H1 (cell line): ENCODE data around the gene MBNL2. TPM values are rescaled to one million over a fixed set of nuclear protein-coding genes. Genes with fewer than 3 reads are reported as not detected.

ENCODE experiments used
- CTCF ChIA-PET: fragments of 300-600 bp; sonication (Branson Sonifier 250); formaldehyde crosslinking; loops from one replicate; lab custom pipeline; 2021; ENCODE audit not compliant: partially characterized antibody; lab: Charles Lee
- POLR2A ChIA-PET: fragments of 300-600 bp; sonication (Branson Sonifier 250); formaldehyde crosslinking; loops from one replicate; lab custom pipeline; 2021; ENCODE audit warnings: inconsistent platforms; ENCODE audit not compliant: partially characterized antibody; lab: Charles Lee
- DNase-seq, 2 experiments: peaks; one replicate each; pipeline versions ENCODE4 v3.0.0 to v3.0.0-alpha.2; 2010 to 2022; ENCODE audit warnings: low spot score in 2 of 2, low read depth in 1 of 2, mixed read lengths in 1 of 2
- FAIRE-seq: peaks from 2 replicates; lab custom pipeline; 2011; peaks lifted over from hg19 to GRCh38; lab: Jason Lieb, UNC
- H2AFZ ChIP-seq: 2 replicates; pipeline ENCODE4 v1.8.1; 2012; ENCODE audit warnings: low read length, inconsistent platforms
- H2AK5ac ChIP-seq: 2 replicates; pipeline ENCODE4 v1.6.1; 2013; ENCODE audit warnings: low read depth, low read length
- H2BK120ac ChIP-seq: replicated peaks from 2 replicates; pipeline ENCODE3; 2013; ENCODE audit warnings: low read depth, low read length, inconsistent platforms
- H2BK12ac ChIP-seq: 2 replicates; pipeline ENCODE4 v1.6.1; 2013; ENCODE audit warnings: low read depth, low read length
- H2BK15ac ChIP-seq: 2 replicates; pipeline ENCODE4 v1.6.1; 2013; ENCODE audit warnings: low read length
- H2BK20ac ChIP-seq: 2 replicates; pipeline ENCODE4 v1.6.1; 2013; ENCODE audit warnings: low read length
- H2BK5ac ChIP-seq: 2 replicates; pipeline ENCODE4 v1.6.1; 2013; ENCODE audit warnings: low read depth, low read length
- H3K14ac ChIP-seq: 2 replicates; pipeline ENCODE4 v1.6.1; 2013; ENCODE audit warnings: inconsistent platforms; ENCODE audit not compliant: insufficient read length
- H3K18ac ChIP-seq: 2 replicates; pipeline ENCODE4 v1.6.1; 2013; ENCODE audit warnings: low read length; ENCODE audit errors: extremely low read depth
- H3K23ac ChIP-seq: 2 replicates; pipeline ENCODE4 v1.6.1; 2013; ENCODE audit warnings: inconsistent platforms; ENCODE audit not compliant: insufficient read length
- H3K23me2 ChIP-seq: 2 replicates; pipeline ENCODE4 v1.6.1; 2013; ENCODE audit warnings: low read depth, low read length
- H3K27ac ChIP-seq: 2 replicates; pipeline ENCODE4 v1.6.1; 2011; ENCODE audit warnings: low read depth, low read length, inconsistent platforms
- H3K27me3 ChIP-seq, 4 experiments: replicated peaks in 1 of 4; 1 replicate in 1 of 4; 2 replicates in 3 of 4; pipeline versions ENCODE4 v1.6.1 to v1.8.1; 2011 to 2013; ENCODE audit warnings: low read length in 3 of 4, mild to moderate bottlenecking in 3 of 4, inconsistent platforms in 2 of 4, mixed read lengths in 2 of 4, moderate library complexity in 1 of 4; ENCODE audit not compliant: control insufficient read depth in 3 of 4, insufficient read depth in 3 of 4; ENCODE audit errors: extremely low read depth in 1 of 4
- H3K36me3 ChIP-seq, 4 experiments: 2 replicates each; pipeline versions ENCODE4 v1.6.1 to v1.8.1; 2011 to 2013; ENCODE audit warnings: mild to moderate bottlenecking in 4 of 4, low read length in 3 of 4, moderate library complexity in 2 of 4, control low read depth in 1 of 4, inconsistent platforms in 1 of 4; ENCODE audit not compliant: insufficient read depth in 4 of 4, control insufficient read depth in 2 of 4
- H3K4ac ChIP-seq: replicated peaks from 2 replicates; pipeline ENCODE3; 2013; ENCODE audit warnings: low read length, low read depth, mixed read lengths, inconsistent platforms; ENCODE audit not compliant: insufficient read length
- H3K4me1 ChIP-seq, 4 experiments: replicated peaks in 1 of 4; 1 replicate in 1 of 4; 2 replicates in 3 of 4; pipeline versions ENCODE4 v1.6.1 to v1.8.1; 2011 to 2013; ENCODE audit warnings: low read length in 3 of 4, inconsistent platforms in 2 of 4, mixed read lengths in 1 of 4; ENCODE audit not compliant: insufficient read depth in 4 of 4, control insufficient read depth in 3 of 4
- H3K4me2 ChIP-seq, 2 experiments: 2 replicates each; pipeline versions ENCODE4 v1.6.1 to v1.8.1; 2011 to 2013; ENCODE audit warnings: low read depth in 2 of 2, low read length in 2 of 2, control low read depth in 1 of 2, inconsistent platforms in 1 of 2, mild to moderate bottlenecking in 1 of 2; ENCODE audit not compliant: insufficient read depth in 1 of 2
- H3K4me3 ChIP-seq, 4 experiments: fragments of 200-600, 300-600 bp in 1 of 4; sonication (generic), shearing (Covaris generic), sonication (Bioruptor Twin) in 1 of 4; 2 replicates each; pipeline versions ENCODE4 v1.5.1 to v1.8.1; 2011 to 2016; ENCODE audit warnings: low read length in 4 of 4, low read depth in 3 of 4, control low read depth in 2 of 4, inconsistent platforms in 2 of 4, mild to moderate bottlenecking in 2 of 4, mixed read lengths in 1 of 4, moderate library complexity in 1 of 4; ENCODE audit not compliant: insufficient read depth in 2 of 4; ENCODE audit errors: extremely low read depth in 1 of 4
- H3K56ac ChIP-seq: replicated peaks from 2 replicates; pipeline ENCODE3; 2013; ENCODE audit warnings: low read depth, mild to moderate bottlenecking, mixed read lengths, low read length, inconsistent platforms; ENCODE audit not compliant: insufficient read length
- H3K79me1 ChIP-seq: 2 replicates; pipeline ENCODE4 v1.6.1; 2013; ENCODE audit warnings: low read depth, low read length, control low read depth
- H3K79me2 ChIP-seq, 2 experiments: 2 replicates each; pipeline versions ENCODE4 v1.6.1 to v1.8.1; 2012 to 2013; ENCODE audit warnings: low read length in 2 of 2, mild to moderate bottlenecking in 2 of 2, inconsistent platforms in 1 of 2; ENCODE audit not compliant: insufficient read depth in 2 of 2, control insufficient read depth in 1 of 2
- H3K9ac ChIP-seq, 4 experiments: replicated peaks in 1 of 4; 1 replicate in 1 of 4; 2 replicates in 3 of 4; pipeline versions ENCODE4 v1.6.1 to v1.8.1; 2011 to 2013; ENCODE audit warnings: low read depth in 3 of 4, low read length in 3 of 4, control low read depth in 2 of 4, mild to moderate bottlenecking in 2 of 4, moderate library complexity in 2 of 4, inconsistent platforms in 1 of 4; ENCODE audit errors: extremely low read depth in 1 of 4
- H3K9me3 ChIP-seq, 2 experiments: 2 replicates each; pipeline versions ENCODE4 v1.6.1 to v1.8.1; 2012 to 2013; ENCODE audit warnings: mild to moderate bottlenecking in 2 of 2, moderate library complexity in 2 of 2, control low read depth in 1 of 2, inconsistent platforms in 1 of 2, low read depth in 1 of 2, low read length in 1 of 2, mixed read lengths in 1 of 2; ENCODE audit not compliant: insufficient read depth in 2 of 2
- H4K20me1 ChIP-seq, 2 experiments: replicated peaks in 1 of 2; 2 replicates each; pipeline versions ENCODE3 to v1.8.1; 2011 to 2013; ENCODE audit warnings: inconsistent platforms in 2 of 2, low read length in 2 of 2, mild to moderate bottlenecking in 1 of 2; ENCODE audit not compliant: insufficient read depth in 2 of 2, control insufficient read depth in 1 of 2
- H4K5ac ChIP-seq: 2 replicates; pipeline ENCODE4 v1.6.1; 2013; ENCODE audit warnings: low read length, low read depth, mixed read lengths, inconsistent platforms; ENCODE audit not compliant: insufficient read length
- H4K8ac ChIP-seq: 2 replicates; pipeline ENCODE4 v1.8.0; 2013; ENCODE audit warnings: mild to moderate bottlenecking, moderate library complexity, low read length, inconsistent platforms; ENCODE audit not compliant: insufficient read depth; ENCODE audit errors: extremely low read depth
- H4K91ac ChIP-seq: replicated peaks from 2 replicates; pipeline ENCODE3; 2013; ENCODE audit warnings: low read length, mixed read lengths, inconsistent platforms; ENCODE audit not compliant: insufficient read length
- EP300 ChIP-seq, 2 experiments: IDR thresholded peaks; 1 replicate in 1 of 2; 2 replicates in 1 of 2; pipeline ENCODE4 v1.6.1; 2011 to 2012; ENCODE audit warnings: low read depth in 2 of 2, low read length in 2 of 2, mild to moderate bottlenecking in 2 of 2, borderline replicate concordance in 1 of 2, inconsistent platforms in 1 of 2, moderate library complexity in 1 of 2
- EZH2 ChIP-seq: fragments of 200-600 bp; sonication (generic); IDR thresholded peaks from 2 replicates; pipeline ENCODE4 v1.7.1; 2012; ENCODE audit warnings: low read depth, mild to moderate bottlenecking, moderate library complexity, low read length, inconsistent platforms; ENCODE audit not compliant: severe bottlenecking
- HDAC2 ChIP-seq, 2 experiments: fragments of 300-600 bp in 1 of 2; sonication (generic) in 1 of 2; IDR thresholded peaks; 2 replicates each; pipeline ENCODE4 v1.6.1; 2011 to 2012; ENCODE audit warnings: low read depth in 2 of 2, low read length in 2 of 2, mild to moderate bottlenecking in 2 of 2, moderate library complexity in 2 of 2, borderline replicate concordance in 1 of 2, inconsistent platforms in 1 of 2
- JUND ChIP-seq: IDR thresholded peaks from 2 replicates; pipeline ENCODE4 v1.6.1; 2011; ENCODE audit warnings: mild to moderate bottlenecking, improper control_type of control experiment, low read length
- KDM1A ChIP-seq: fragments of 200-600, 300-600 bp; sonication (generic); IDR thresholded peaks from 2 replicates; pipeline ENCODE4 v1.7.1; 2016; ENCODE audit warnings: mild to moderate bottlenecking, low read length, borderline replicate concordance
- MAFK ChIP-seq: IDR thresholded peaks from 2 replicates; pipeline ENCODE4 v1.6.1; 2012; ENCODE audit warnings: low read depth, mild to moderate bottlenecking, improper control_type of control experiment, low read length
- POLR2A ChIP-seq, 2 experiments: IDR thresholded peaks; 1 replicate in 1 of 2; 2 replicates in 1 of 2; pipeline ENCODE4 v1.6.1; 2011; ENCODE audit warnings: low read depth in 2 of 2, low read length in 2 of 2, mild to moderate bottlenecking in 2 of 2; ENCODE audit errors: control extremely low read depth in 1 of 2
- RBBP5 ChIP-seq: IDR thresholded peaks from 2 replicates; pipeline ENCODE4 v1.7.1; 2012; ENCODE audit warnings: low read depth, mild to moderate bottlenecking, inconsistent platforms, low read length, moderate library complexity, borderline replicate concordance
- SP2 ChIP-seq: IDR thresholded peaks from 2 replicates; pipeline ENCODE4 v1.6.1; 2012; ENCODE audit warnings: mild to moderate bottlenecking, low read length, inconsistent platforms
- SRF ChIP-seq: IDR thresholded peaks from 2 replicates; pipeline ENCODE4 v1.6.1; 2011; ENCODE audit warnings: mild to moderate bottlenecking, low read depth, low read length, moderate library complexity
- TAF1 ChIP-seq: IDR thresholded peaks from 2 replicates; pipeline ENCODE4 v1.6.1; 2011; ENCODE audit warnings: mild to moderate bottlenecking, low read depth, low read length
- WGBS, 2 experiments: shearing (Covaris generic) in 1 of 2; methylation state at CpG; one replicate each; pipeline versions ENCODE4 v1.1.6 to v1.1.7; 2013 to 2015; ENCODE audit warnings: low lambda C conversion rate in 2 of 2, mixed read lengths in 2 of 2, inconsistent platforms in 1 of 2, low coverage in 1 of 2, missing lambda C conversion rate in 1 of 2; ENCODE audit not compliant: insufficient replicate concordance in 2 of 2, insufficient coverage in 1 of 2, insufficient read length in 1 of 2; ENCODE audit errors: extremely low coverage in 1 of 2, missing lambda C conversion rate in 1 of 2; 5-methylcytosine and 5-hydroxymethylcytosine counted together
- polyA plus RNA-seq, 7 experiments: library from polyadenylated mRNA; depleted of rRNA in 3 of 7; stranded (reverse) in 5 of 7; unstranded in 2 of 7; fragments of >200 nt in 5 of 7; fragments of 200-250 nt in 2 of 7; gene quantifications; 1 replicate in 5 of 7; 2 replicates in 1 of 7; 4 replicates in 1 of 7; pipeline versions ENCODE4 v1.2.1 to v1.2.3, GENCODE V29; 2011 to 2013; ENCODE audit warnings: missing spikeins in 2 of 7, mixed read lengths in 2 of 7
- total RNA-seq: library from RNA; stranded (reverse); fragmentation: NEBNext Ultra II Directional; extraction: Animal tissue kit (Norgen Biotek cat#: 25700); gene quantifications from 2 replicates; pipeline ENCODE4 v1.2.1, GENCODE V29; 2021

Gene MBNL2
- total and polyA plus RNA-seq, 2 of the 8 experiments (the other 6 are each of a cell fraction or from before 2014, with no cell fraction given) = 1.0 to 2.6 TPM

GRCh38 chr13:97223711-97224541 is 1.8 kb downstream of the MBNL2 start:
- peaks cover 26 to 62% (median 51%) of the 10 kb centered on the region in 4 experiments for H3K27me3 ChIP-seq
- H4K5ac ChIP-seq = no peak overlapping the region
- peaks cover 3% of the 10 kb centered on the region; the same call in 1 of the 2 replicates for H3K23me2 ChIP-seq
- ChIA-PET CTCF (interaction anchor here (0.5 to 5.0 kb wide), 13 partner anchors 10 to 747 kb away, joined by 3 to 25 read pairs (median 4); no protein-coding TSS in a partner anchor), POLR2A (interaction anchor here (0.6 kb wide), 2 partner anchors 57 to 1843 kb away, joined by 3 read pairs; no protein-coding TSS in a partner anchor)
- no peak overlapping the region for H3K27ac ChIP-seq
- H3K36me3 ChIP-seq = no peaks in the 10 kb centered on the region
- no peak overlapping the region for H2BK5ac ChIP-seq
- DNase-seq (peak in 1 of 2 experiments; percentile 52), FAIRE-seq (no peak)
- no peak overlapping the region for H2BK15ac ChIP-seq
- H2AK5ac ChIP-seq = no peak overlapping the region
- peak overlapping the region in 2 of 4 experiments; percentile 22 to 65; a peak in 5 of 8 replicates for H3K4me3 ChIP-seq
- H2BK20ac ChIP-seq = no peak overlapping the region
- H3K79me1 ChIP-seq = no peaks in the 10 kb centered on the region
- H3K4me1 ChIP-seq = peaks cover 1 to 18% (median 9%) of the 10 kb centered on the region in 4 experiments; a peak in 6 of 7 replicates
- H3K4me2 ChIP-seq = peak overlapping the region; percentile 71 to 79
- H3K9ac ChIP-seq = no peak overlapping the region
- H4K91ac ChIP-seq = no peak overlapping the region
- peaks cover 10 to 16% of the 10 kb centered on the region in 2 experiments for H4K20me1 ChIP-seq
- no peak overlapping the region; the same call in 1 of the 2 replicates for H4K8ac ChIP-seq
- no peak overlapping the region for H3K23ac ChIP-seq
- no peaks in the 10 kb centered on the region for H3K9me3 ChIP-seq
- no peak overlapping the region for H3K4ac ChIP-seq
- no peak overlapping the region; the same call in 1 of the 2 replicates for H2BK12ac ChIP-seq
- H2AFZ ChIP-seq = no peak overlapping the region
- no peak overlapping the region for H3K18ac ChIP-seq
- H3K14ac ChIP-seq = no peak overlapping the region
- WGBS, 2 experiments = 22% methylated on average over 11 of the region's 11 CpGs; no CpG with 5 or more reads in 1 of the 2 experiments
- no peaks in the 10 kb centered on the region for H3K79me2 ChIP-seq
- H2BK120ac ChIP-seq = no peak overlapping the region
- no peak overlapping the region for H3K56ac ChIP-seq
- TF ChIP-seq SP2 (no peak), HDAC2 (IDR thresholded peaks at IDR 0.05; ENCODE audit: borderline replicate concordance in 1 of 2, low read depth in 2 of 2, low read length in 2 of 2) (no peak), TAF1 (no peak), EP300 (IDR thresholded peaks at IDR 0.05; ENCODE audit: borderline replicate concordance in 1 of 2, low read depth in 2 of 2, low read length in 2 of 2) (no peak), KDM1A (no peak), MAFK (no peak), JUND (peak; percentile 87), EZH2 (no peak), RBBP5 (no peak), POLR2A (IDR thresholded peaks at IDR 0.05; ENCODE audit: control extremely low read depth in 1 of 2, low read depth in 2 of 2, low read length in 2 of 2) (no peak), SRF (no peak)
